ENCODE results near the gene SELENOW. TPM values are rescaled to one million over a fixed set of nuclear protein-coding genes. Genes with fewer than 3 reads are reported as not detected.

SELENOW gene
- polyA plus RNA-seq, 1 of the 3 experiments (the other 2 are of a cell fraction), result 335 TPM

- no peaks in the 10 kb centered on the region for H3K9me3 ChIP-seq
- H3K4me3 ChIP-seq (ENCODE audit: low read depth in 2 of 2, low read length in 1 of 2), result no peak overlapping the region
- CTCF ChIA-PET, result interaction anchor here (0.8 to 17.6 kb wide), 6 partner anchors 9 to 225 kb away, joined by 3 to 475 read pairs (median 3); partner anchors contain the start of gene EHD2
- H2AFZ ChIP-seq (ENCODE audit: low read depth), result no peak overlapping the region
- H3K36me3 ChIP-seq (replicated peaks in 1 of 2; ENCODE audit: control insufficient read depth in 1 of 2, insufficient read depth in 2 of 2, low read length in 1 of 2), result peaks cover 4 to 39% of the 10 kb centered on the region in 2 experiments
- WGBS (ENCODE audit: low lambda C conversion rate), result 90% methylated on average over 28 of the region's 48 CpGs
- POLR2A ChIA-PET, result interaction anchor here (0.6 to 2.2 kb wide), 3 partner anchors 18 to 25 kb away, joined by 3 to 8 read pairs (median 3); no protein-coding TSS in a partner anchor
- no peak for DNase-seq
- H3K27ac ChIP-seq (ENCODE audit: low read depth in 2 of 2, low read length in 1 of 2), result no peak overlapping the region
- H4K20me1 ChIP-seq (ENCODE audit: insufficient read depth), result no peaks in the 10 kb centered on the region
- H3K79me2 ChIP-seq (ENCODE audit: insufficient read depth), result peaks cover 5% of the 10 kb centered on the region
- TF ChIP-seq MXI1 (IDR thresholded peaks at IDR 0.05; ENCODE audit: low read depth, low read length) (no peak), TEAD4 (IDR thresholded peaks at IDR 0.05; ENCODE audit: borderline replicate concordance, insufficient read depth) (no peak), NRF1 (IDR thresholded peaks at IDR 0.05; ENCODE audit: low read depth, low read length) (no peak), POLR2AphosphoS5 (IDR thresholded peaks at IDR 0.05; ENCODE audit: low read depth, low read length) (no peak), FOSL2 (IDR thresholded peaks at IDR 0.05; ENCODE audit: borderline replicate concordance, low read depth) (no peak), ZBTB33 (IDR thresholded peaks at IDR 0.05; ENCODE audit: borderline replicate concordance, low read depth) (no peak), FOXJ3 (CRISPR knock-in tag; IDR thresholded peaks at IDR 0.05) (no peak), USF1 (IDR thresholded peaks at IDR 0.05; ENCODE audit: borderline replicate concordance, low read depth) (no peak), USF2 (IDR thresholded peaks at IDR 0.05; ENCODE audit: borderline replicate concordance, low read depth, low read length) (no peak), MEF2A (IDR thresholded peaks at IDR 0.05; ENCODE audit: borderline replicate concordance, low read depth) (no peak)
- H3F3A ChIP-seq (replicated peaks; ENCODE audit: insufficient read depth), result peaks cover 43% of the 10 kb centered on the region
- no peaks in the 10 kb centered on the region for H3K27me3 ChIP-seq (ENCODE audit: insufficient read depth)
- peaks cover 7 to 10% of the 10 kb centered on the region in 2 experiments; a peak in 1 of 4 replicates for H3K4me1 ChIP-seq (ENCODE audit: control insufficient read depth in 1 of 2, insufficient read depth in 2 of 2, low read depth in 1 of 2, low read length in 1 of 2)
- H3K4me2 ChIP-seq, result no peak overlapping the region
- no peaks in the 10 kb centered on the region for H3K9me2 ChIP-seq
- no peak overlapping the region for H3K9ac ChIP-seq
Measured at GRCh38 chr19:47740866-47741519, 37.5 kb upstream of the SELENOW start.

GRCh38 chr19:47741544-47742140, 36.9 kb upstream of the SELENOW start:
- Histone ChIP-seq H3F3A (replicated peaks; ENCODE audit: insufficient read depth) (peaks cover 38% of the 10 kb centered on the region), H3K4me3 (ENCODE audit: low read depth in 2 of 2, low read length in 1 of 2) (no peak overlapping the region), H3K9ac (no peak overlapping the region), H4K20me1 (ENCODE audit: insufficient read depth) (no peaks in the 10 kb centered on the region), H3K27ac (ENCODE audit: low read depth in 2 of 2, low read length in 1 of 2) (peak overlapping the region in 1 of 2 experiments; percentile 97; a peak in 2 of 4 replicates), H3K9me3 (no peaks in the 10 kb centered on the region), H3K27me3 (ENCODE audit: insufficient read depth) (no peaks in the 10 kb centered on the region), H3K36me3 (replicated peaks in 1 of 2; ENCODE audit: control insufficient read depth in 1 of 2, insufficient read depth in 2 of 2, low read length in 1 of 2) (peaks cover under 1 to 34% of the 10 kb centered on the region in 2 experiments), H3K4me2 (no peak overlapping the region), H3K9me2 (no peaks in the 10 kb centered on the region), H2AFZ (ENCODE audit: low read depth) (no peak overlapping the region), H3K79me2 (ENCODE audit: insufficient read depth) (peaks cover 9% of the 10 kb centered on the region), H3K4me1 (ENCODE audit: control insufficient read depth in 1 of 2, insufficient read depth in 2 of 2, low read depth in 1 of 2, low read length in 1 of 2) (peaks cover 10 to 12% of the 10 kb centered on the region in 2 experiments; a peak in 1 of 4 replicates)
- ChIA-PET CTCF (interaction anchor here (0.9 to 17.6 kb wide), 3 partner anchors 11 to 33 kb away, joined by 3 to 475 read pairs (median 3); partner anchors contain the start of gene EHD2), POLR2A (interaction anchor here (0.6 to 2.2 kb wide), 2 partner anchors 19 to 23 kb away, joined by 3 to 8 read pairs; no protein-coding TSS in a partner anchor)
- 94% methylated on average over 14 of the region's 15 CpGs for WGBS (ENCODE audit: low lambda C conversion rate)
- no peak for DNase-seq
- no peak for TF ChIP-seq ZBTB33 (IDR thresholded peaks at IDR 0.05; ENCODE audit: borderline replicate concordance, low read depth)
- TF ChIP-seq EZH2phosphoT487 (IDR thresholded peaks at IDR 0.05; ENCODE audit: borderline replicate concordance, low read depth), result no peak
- no peak for TF ChIP-seq RFX5 (IDR thresholded peaks at IDR 0.05; ENCODE audit: low read length)
- no peak for TF ChIP-seq TCF12 (IDR thresholded peaks at IDR 0.05)
- no peak for TF ChIP-seq FOSL2 (IDR thresholded peaks at IDR 0.05; ENCODE audit: borderline replicate concordance, low read depth)
- no peak for TF ChIP-seq TEAD4 (IDR thresholded peaks at IDR 0.05; ENCODE audit: borderline replicate concordance, insufficient read depth)
- no peak for TF ChIP-seq USF2 (IDR thresholded peaks at IDR 0.05; ENCODE audit: borderline replicate concordance, low read depth, low read length)
- no peak for TF ChIP-seq JUND (IDR thresholded peaks at IDR 0.05)
- TF ChIP-seq EP300 (IDR thresholded peaks at IDR 0.05; ENCODE audit: borderline replicate concordance in 1 of 2, low read depth in 1 of 2, low read length in 1 of 2), result no peak
- no peak for TF ChIP-seq NRF1 (IDR thresholded peaks at IDR 0.05; ENCODE audit: low read depth, low read length)
- TF ChIP-seq YY1 (IDR thresholded peaks at IDR 0.05; ENCODE audit: low read depth), result no peak
- no peak for TF ChIP-seq FOXM1 (IDR thresholded peaks at IDR 0.05; ENCODE audit: low read depth)
